ENCODE measurements around the gene RAB5B.

- TF ChIP-seq HDAC2 (IDR thresholded peaks at IDR 0.05) = no peak
- peak; percentile 60 to 69 (median 61) for TF ChIP-seq CTCF (IDR thresholded peaks at IDR 0.05 in 2 of 3, conservative IDR thresholded peaks at IDR 0.05 in 1 of 3; ENCODE audit: control insufficient read depth in 2 of 3, extremely low read depth in 1 of 3, insufficient read depth in 1 of 3, low read depth in 3 of 3, low read length in 3 of 3)
- TF ChIP-seq MXI1 (IDR thresholded peaks at IDR 0.05; ENCODE audit: low read depth, low read length) = no peak
- TF ChIP-seq CEBPB (IDR thresholded peaks at IDR 0.05; ENCODE audit: borderline replicate concordance in 1 of 2, low read depth in 2 of 2, low read length in 2 of 2) = no peak
- TF ChIP-seq DPF2 (IDR thresholded peaks at IDR 0.05) = no peak
- no peak for TF ChIP-seq SP1 (IDR thresholded peaks at IDR 0.05; ENCODE audit: low read depth, low read length)
- TF ChIP-seq ZNF687 (IDR thresholded peaks at IDR 0.05) = no peak
- TF ChIP-seq ZNF274 (IDR thresholded peaks at IDR 0.05; ENCODE audit: insufficient read depth, insufficient read length) = no peak
- peak; percentile 57 for TF ChIP-seq POLR2A (IDR thresholded peaks at IDR 0.05; ENCODE audit: low read depth, low read length)
- no peak for TF ChIP-seq USF2 (IDR thresholded peaks at IDR 0.05; ENCODE audit: borderline replicate concordance, low read depth, low read length)
- TF ChIP-seq CREM (IDR thresholded peaks at IDR 0.05; ENCODE audit: low read depth) = no peak
- no peak for TF ChIP-seq GATAD2B (conservative IDR thresholded peaks at IDR 0.05; ENCODE audit: low read depth)
- TF ChIP-seq RB1 (IDR thresholded peaks at IDR 0.05; ENCODE audit: borderline replicate concordance) = no peak
Measured at GRCh38 chr12:55930771-55931316, 43.0 kb upstream of the RAB5B start, which contains the start of gene DGKA.
